Left ventricle myocardium superior (tissue), 1 donor: ENCODE measurements around the gene TSTD2. TPM values are rescaled to one million over a fixed set of nuclear protein-coding genes. Genes with fewer than 3 reads are reported as not detected.

Experiments used
- ATAC-seq: fragments of 200-7000 bp; cut with Tn5 transposase; one replicate; pipeline ENCODE4 v1.9.1; 2020; ENCODE audit warnings: mild to moderate bottlenecking, moderate library complexity
- DNase-seq: peaks from one replicate; pipeline ENCODE4 v3.0.0-alpha.2; 2020
- intact Hi-C: fragments of 100-400 bp; cut with micrococcal nuclease; formaldehyde crosslinking; loops from one replicate; pipeline ENCODE4 v1.11.0; 2022
- total RNA-seq: library from RNA; stranded (reverse); fragmentation: NEBNext Ultra II Directional; extraction: Animal tissue kit (Norgen Biotek cat#: 25700); gene quantifications from one replicate; pipeline ENCODE4 v1.2.1, GENCODE V29; 2021
- donor health status: DM: no; HTN: yes; CAD: no; lungs with severe emphysema.

Gene TSTD2
- total RNA-seq, 1 donor from 2014 or later, result 25.9 TPM

DNA sequence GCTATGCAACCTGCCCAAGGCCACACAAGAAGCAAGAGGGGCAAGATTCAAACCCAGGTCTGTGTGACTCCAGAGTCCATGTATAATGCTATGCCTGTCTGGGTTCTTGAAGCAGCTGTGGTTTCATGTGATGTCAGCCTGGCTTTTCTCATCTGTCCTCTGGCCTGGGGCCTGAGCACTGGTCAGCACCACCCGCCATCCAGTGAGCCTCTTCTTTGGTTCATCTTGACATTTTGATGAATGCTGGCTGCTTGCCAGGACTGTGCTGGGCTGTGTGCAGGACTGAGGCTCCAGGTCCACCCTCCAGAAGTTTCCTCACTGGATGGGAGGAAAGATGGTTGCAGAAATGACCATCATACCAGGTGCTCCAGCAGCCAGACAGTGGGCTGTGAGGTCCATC, 61.5 kb downstream of the TSTD2 start:
- ATAC-seq (peak; percentile 43), DNase-seq (peak; percentile 50)
- intact Hi-C loops, result no loop called here

DNA sequence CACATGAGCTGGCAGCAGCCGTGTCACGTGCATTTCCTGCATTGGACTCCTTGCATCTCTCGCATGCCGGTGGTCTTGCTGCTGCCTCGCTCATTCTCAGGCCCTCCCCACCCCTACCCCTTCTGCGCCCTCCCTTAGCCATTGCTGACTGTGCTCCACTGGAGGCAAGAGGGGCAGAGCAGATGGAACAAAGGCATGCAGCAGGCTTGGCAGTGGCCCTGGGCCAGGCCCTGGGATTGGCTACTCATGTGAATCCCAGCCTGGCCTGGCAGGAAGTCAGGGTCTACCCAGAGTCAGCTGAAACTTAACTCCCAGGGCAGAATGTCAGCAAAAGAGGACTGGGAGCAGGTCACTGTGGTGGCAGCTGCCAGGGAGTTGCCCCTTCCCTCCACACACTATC, 62.3 kb downstream of the TSTD2 start:
- DNase-seq (peak; percentile 93), ATAC-seq (peak; percentile 95)
- intact Hi-C loops, result no loop called here

- intact Hi-C loops, result no loop called here
- DNase-seq (no peak), ATAC-seq (no peak)
Measured at GRCh38 chr9:97568461-97569275, 64.5 kb downstream of the TSTD2 start.

DNA sequence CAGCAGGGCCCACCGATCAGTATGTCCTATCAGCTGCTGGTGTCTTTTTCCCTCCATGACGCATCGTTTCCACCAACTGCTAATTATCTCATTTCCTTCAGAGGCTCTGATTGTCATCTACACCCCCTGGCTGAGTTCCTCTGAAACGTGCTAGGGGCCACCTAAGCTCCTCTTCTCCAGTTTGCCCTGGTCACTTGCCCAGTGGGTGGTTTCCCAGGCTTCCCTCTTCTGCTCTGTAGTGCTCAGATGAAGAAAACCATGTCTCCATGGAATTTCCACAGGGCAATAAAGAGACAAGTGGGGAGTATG, 65.3 kb downstream of the TSTD2 start:
- no peak for DNase-seq

DNA sequence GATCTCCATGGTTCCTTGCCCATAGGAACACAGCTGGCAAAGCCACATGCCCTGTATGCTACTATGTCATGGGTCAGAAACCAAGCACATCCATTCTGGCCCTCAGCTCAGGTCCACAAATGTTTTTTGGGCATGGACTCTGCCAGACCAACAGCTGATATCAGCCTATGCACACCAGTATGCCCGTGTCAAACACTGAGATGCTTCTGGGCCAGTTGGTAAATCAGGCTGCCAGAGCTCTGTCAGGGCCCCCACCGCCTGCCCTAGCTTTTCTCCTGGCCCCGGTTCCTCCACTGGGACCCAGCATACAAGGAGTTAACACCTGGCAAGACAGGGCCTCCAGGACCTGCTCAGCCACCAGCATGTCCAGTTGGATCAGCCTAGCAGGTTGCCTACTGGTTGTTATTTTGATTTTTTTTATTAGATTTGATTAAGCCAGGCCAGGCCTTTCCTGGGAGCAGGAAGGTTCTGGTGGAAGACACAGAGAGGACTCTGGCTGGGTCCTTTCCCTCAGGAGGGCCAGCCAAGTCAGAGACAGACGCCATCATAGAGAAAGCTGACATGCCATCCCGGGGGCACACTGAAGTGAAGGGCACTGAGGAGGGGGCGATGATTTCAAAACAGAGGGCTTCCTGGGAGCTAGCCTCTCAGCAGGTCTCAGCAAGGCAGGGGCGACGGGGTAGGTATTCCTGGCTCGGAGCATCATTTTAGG, 65.8 kb downstream of the TSTD2 start:
- DNase-seq (no peak), ATAC-seq (no peak)
- intact Hi-C loops, result no loop called here

More for the DNA sequence above, 65.3 kb downstream of the TSTD2 start:
- no peak for ATAC-seq
- intact Hi-C loops, result no loop called here

- intact Hi-C loops, result no loop called here
- no peak for ATAC-seq
- DNase-seq, result no peak
Measured at GRCh38 chr9:97565262-97565661, 67.9 kb downstream of the TSTD2 start.

GRCh38 chr9:97564291-97565175, 68.6 kb downstream of the TSTD2 start:
- peak; percentile 63 for ATAC-seq
- peak; percentile 54 for DNase-seq
- intact Hi-C loops, result no loop called here

DNA sequence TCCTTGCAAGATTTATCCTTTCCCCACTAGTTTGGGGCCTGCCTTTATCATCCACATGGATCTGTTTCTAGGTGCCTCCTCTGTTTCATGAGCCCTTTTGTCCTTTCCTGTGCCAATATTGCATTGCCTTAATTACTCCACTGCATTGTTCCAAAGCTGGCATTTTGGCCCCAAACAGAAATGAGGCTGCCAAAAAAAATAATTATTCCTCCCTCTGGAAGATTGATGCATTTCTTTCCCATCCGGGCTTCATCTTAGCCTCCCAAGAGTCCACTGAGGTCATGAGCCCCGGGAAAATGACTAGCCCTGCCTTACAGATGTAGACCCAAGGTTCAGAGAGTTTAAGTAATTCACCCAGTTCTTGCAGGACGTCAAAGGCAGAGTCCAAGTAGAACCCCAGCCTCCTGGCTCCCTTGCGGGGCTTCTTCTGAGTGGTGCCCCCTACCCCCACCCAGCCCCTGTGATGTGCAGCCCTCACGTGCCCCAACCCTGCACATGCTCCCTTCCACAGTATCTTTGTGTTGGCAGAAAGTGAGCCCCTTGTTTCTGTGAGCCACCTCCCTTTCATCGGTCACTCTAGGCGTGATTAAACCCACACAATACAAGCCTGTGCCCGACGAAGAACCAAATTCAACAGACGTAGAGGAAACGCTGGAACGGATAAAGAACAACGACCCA, 69.6 kb downstream of the TSTD2 start:
- ATAC-seq, result peak; percentile 44
- DNase-seq, result no peak
- intact Hi-C loops, result no loop called here

DNA sequence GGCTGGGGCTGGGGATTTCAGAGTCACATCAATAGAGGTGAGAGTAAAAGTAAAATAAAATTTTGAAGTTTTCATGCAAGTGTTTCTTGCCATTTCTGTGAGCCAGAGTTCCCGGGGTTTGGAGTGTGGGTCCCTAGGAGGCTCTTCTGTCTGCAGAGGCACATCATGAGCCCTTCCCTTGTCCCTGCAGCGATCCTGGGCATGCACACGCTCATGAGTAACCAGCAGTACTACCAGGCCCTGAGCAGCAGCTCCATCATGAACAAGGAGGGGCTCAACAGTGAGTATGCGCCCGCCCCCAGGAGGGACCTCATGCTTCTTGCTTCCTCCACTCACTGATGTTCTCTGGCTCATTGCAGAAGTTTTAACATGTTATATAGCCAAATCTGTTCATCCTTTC, 70.6 kb downstream of the TSTD2 start:
- DNase-seq, result peak; percentile 49
- ATAC-seq, result no peak

GRCh38 chr9:97561501-97561900, 71.7 kb downstream of the TSTD2 start:
- ATAC-seq, result no peak
- DNase-seq, result no peak
- intact Hi-C loops, result no loop called here

More for the DNA sequence above, 70.6 kb downstream of the TSTD2 start:
- intact Hi-C loops, result no loop called here

- no peak for DNase-seq
- ATAC-seq, result no peak
- intact Hi-C loops, result no loop called here
Measured at GRCh38 chr9:97560851-97561250, 72.3 kb downstream of the TSTD2 start.

DNA sequence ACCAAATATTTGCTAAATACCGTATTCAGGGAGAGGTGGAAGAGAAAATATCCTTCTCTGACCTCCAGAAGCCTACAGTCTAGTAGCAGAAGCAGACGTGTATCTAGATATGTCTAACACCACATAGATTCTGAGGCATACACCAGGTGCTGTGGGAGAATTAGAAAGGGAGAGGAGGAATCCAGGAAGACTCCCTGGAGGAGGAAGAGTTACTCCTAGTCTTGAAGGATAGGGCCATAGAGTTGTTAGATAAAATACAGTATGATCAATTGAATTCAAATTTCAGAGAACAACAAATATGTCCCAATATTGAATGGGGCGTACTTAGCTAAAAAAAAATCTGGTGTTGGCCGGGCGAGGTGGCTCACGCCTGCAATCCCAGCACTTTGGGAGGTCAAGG, 73.0 kb downstream of the TSTD2 start:
- DNase-seq, result no peak
- intact Hi-C loops, result no loop called here
- ATAC-seq, result no peak

GRCh38 chr9:97559111-97559514, 74.1 kb downstream of the TSTD2 start:
- no peak for DNase-seq
- intact Hi-C loops, result no loop called here
- ATAC-seq, result no peak

- intact Hi-C loops, result no loop called here
- DNase-seq, result no peak
- no peak for ATAC-seq
Measured at GRCh38 chr9:97558701-97559101, 74.5 kb downstream of the TSTD2 start.

- intact Hi-C loops, result no loop called here
- DNase-seq (peak; percentile 86), ATAC-seq (peak; percentile 86)
Measured at GRCh38 chr9:97557606-97558095, 75.5 kb downstream of the TSTD2 start.

GRCh38 chr9:97556721-97557605, 76.2 kb downstream of the TSTD2 start:
- peak; percentile 54 for ATAC-seq
- intact Hi-C loops, result no loop called here
- peak; percentile 72 for DNase-seq

DNA sequence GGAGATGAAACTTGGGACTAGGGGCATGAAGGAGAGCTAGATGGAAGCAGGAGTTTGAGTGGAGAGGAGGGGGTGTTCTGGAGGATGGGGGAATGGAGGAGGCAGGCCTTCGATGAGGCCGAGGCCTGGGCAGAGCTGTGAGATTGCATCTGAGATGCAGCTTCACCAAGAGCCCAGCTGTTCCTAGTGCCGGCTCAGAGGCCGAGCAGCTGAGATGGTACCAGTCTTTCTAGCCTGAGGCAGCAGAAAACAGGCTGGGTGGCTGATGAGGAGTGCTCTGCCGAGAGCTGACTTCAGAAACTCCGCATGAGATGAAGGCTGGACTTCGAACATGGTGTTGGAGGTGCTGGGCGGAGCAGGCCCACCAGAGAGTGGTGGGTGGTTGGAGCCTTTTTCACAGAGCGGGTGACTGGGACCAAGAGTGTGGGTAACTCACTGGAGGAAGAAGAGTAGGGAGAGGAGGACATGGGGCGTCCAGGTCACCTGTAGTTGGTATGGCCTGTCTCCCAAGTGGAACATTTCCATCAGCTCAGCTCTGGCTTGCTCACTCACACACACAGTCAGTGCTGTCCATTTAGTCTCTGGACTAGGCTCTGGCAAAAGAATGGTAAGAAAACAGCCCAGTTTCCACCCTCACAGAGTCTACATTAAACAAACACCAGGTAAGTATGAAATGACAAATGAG, 77.0 kb downstream of the TSTD2 start:
- DNase-seq, result no peak
- no peak for ATAC-seq
- intact Hi-C loops, result no loop called here

DNA sequence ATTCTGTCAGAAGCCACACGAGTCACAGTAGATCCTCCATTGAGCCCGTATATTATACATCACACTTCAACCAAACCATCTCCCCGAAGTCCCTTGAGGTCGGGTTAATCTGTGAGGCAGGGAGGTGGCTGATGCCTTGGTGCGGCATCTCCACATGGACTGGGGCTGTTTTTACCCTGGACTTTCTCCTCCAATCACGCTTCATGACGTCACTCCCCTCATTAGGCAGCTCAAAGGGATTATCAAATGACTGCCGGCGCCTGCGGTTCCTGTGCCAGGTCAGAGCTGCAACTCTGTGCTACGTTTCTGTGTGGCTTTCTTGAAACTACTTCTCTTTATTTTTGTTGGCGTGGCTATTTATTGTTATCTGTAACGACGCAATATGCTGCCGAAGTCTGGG, 78.0 kb downstream of the TSTD2 start:
- peak; percentile 60 for ATAC-seq
- intact Hi-C loops, result no loop called here
- peak; percentile 80 for DNase-seq
